Panc1 (cell line): ENCODE measurements around the gene RNF169. TPM values are rescaled to one million over a fixed set of nuclear protein-coding genes. Genes with fewer than 3 reads are reported as not detected.

ENCODE experiments used
- ATAC-seq: fragments of 200-7000 bp; cut with Tn5 transposase; 2 replicates; pipeline ENCODE4 v1.9.1; 2020; ENCODE audit warnings: mild to moderate bottlenecking, moderate library complexity
- BruUV-seq: library from RNA; stranded (reverse); fragments of 400-500 nt; replicated peaks from 2 replicates; lab custom pipeline; 2021; lab: Mats Ljungman, UMichigan
- CTCF ChIA-PET: fragments of 300-600 bp; sonication (Branson Sonifier 250); formaldehyde crosslinking; loops from one replicate; lab custom pipeline; 2022; ENCODE audit warnings: antibody characterized with exemption; lab: Charles Lee
- POLR2A ChIA-PET: fragments of 300-600 bp; sonication (Branson Sonifier 250); formaldehyde crosslinking; loops from one replicate; lab custom pipeline; 2022; ENCODE audit warnings: antibody characterized with exemption; lab: Charles Lee
- DNase-seq: peaks from one replicate; pipeline ENCODE4 v3.0.0-alpha.2; 2010; ENCODE audit warnings: low read depth, low spot score
- H3K27ac ChIP-seq: 2 replicates; pipeline ENCODE4 v1.5.1; 2011; ENCODE audit warnings: mild to moderate bottlenecking, low read length, inconsistent platforms
- H3K27me3 ChIP-seq: fragments of 200-500 bp; sonication (Bioruptor generic); 2 replicates; pipeline ENCODE4 v1.6.0; 2014; ENCODE audit warnings: low read length, inconsistent platforms; ENCODE audit not compliant: control insufficient read depth, insufficient read depth
- H3K36me3 ChIP-seq: fragments of 200-500 bp; sonication (Bioruptor generic); 2 replicates; pipeline ENCODE4 v1.5.1; 2014; ENCODE audit warnings: inconsistent platforms, mild to moderate bottlenecking, low read length, moderate library complexity; ENCODE audit not compliant: control insufficient read depth, insufficient read depth
- H3K4me1 ChIP-seq: 2 replicates; pipeline ENCODE4 v1.5.1; 2011; ENCODE audit warnings: inconsistent platforms, mild to moderate bottlenecking, low read length, moderate library complexity; ENCODE audit not compliant: control insufficient read depth, insufficient read depth
- H3K4me3 ChIP-seq, 2 experiments: 2 replicates each; pipeline ENCODE4 v1.5.1; 2011 to 2012; ENCODE audit warnings: low read depth in 2 of 2, low read length in 2 of 2, mild to moderate bottlenecking in 2 of 2, inconsistent platforms in 1 of 2, moderate library complexity in 1 of 2
- H3K9me3 ChIP-seq: fragments of 200-500 bp; sonication (Bioruptor generic); 2 replicates; pipeline ENCODE4 v1.5.1; 2014; ENCODE audit warnings: low read depth, mild to moderate bottlenecking, inconsistent platforms, low read length, moderate library complexity; ENCODE audit not compliant: control insufficient read depth, insufficient read depth
- POLR2AphosphoS5 ChIP-seq: IDR thresholded peaks from 2 replicates; pipeline ENCODE4 v1.6.1; 2012; ENCODE audit warnings: mild to moderate bottlenecking, low read depth, low read length, moderate library complexity
- in situ Hi-C: cut with HindIII; loops from 2 replicates; pipeline ENCODE4 v1.10.0; 2016; ENCODE audit warnings: low sequenced_read_pairs, low pct_unique_long_range_greater_than_20kb
- intact Hi-C: fragments of 100-400 bp; cut with micrococcal nuclease; formaldehyde crosslinking; loops from one replicate; pipeline ENCODE4 v1.10.0; 2022; ENCODE audit not compliant: unreplicated experiment
- microRNA-seq: library from miRNA; unstranded; fragments of <30 nt; microRNA quantifications from one replicate; pipeline ENCODE4 v1.1.0, GENCODE V29; 2020; ENCODE audit not compliant: unreplicated experiment
- total RNA-seq: library from RNA; stranded (reverse); gene quantifications from one replicate; pipeline ENCODE4 v1.2.1, GENCODE V29; 2021; ENCODE audit not compliant: unreplicated experiment
- TF ChIP-seq, protein P1 (sequence below), 2 experiments: IDR thresholded peaks; 2 replicates each; pipeline ENCODE4 v1.6.1; 2011 to 2012; ENCODE audit warnings: low read depth in 2 of 2, control low read depth in 1 of 2, low read length in 1 of 2, mild to moderate bottlenecking in 1 of 2, moderate library complexity in 1 of 2; ENCODE audit not compliant: insufficient read depth in 1 of 2
- TF ChIP-seq, protein P2 (sequence below): fragments of 450-650 bp; IDR thresholded peaks from 2 replicates; pipeline ENCODE4 v1.5.1; 2017; ENCODE audit warnings: mild to moderate bottlenecking

Gene RNF169
- total RNA-seq, 1 experiment from 2014 or later, result 23.6 TPM

DNA sequence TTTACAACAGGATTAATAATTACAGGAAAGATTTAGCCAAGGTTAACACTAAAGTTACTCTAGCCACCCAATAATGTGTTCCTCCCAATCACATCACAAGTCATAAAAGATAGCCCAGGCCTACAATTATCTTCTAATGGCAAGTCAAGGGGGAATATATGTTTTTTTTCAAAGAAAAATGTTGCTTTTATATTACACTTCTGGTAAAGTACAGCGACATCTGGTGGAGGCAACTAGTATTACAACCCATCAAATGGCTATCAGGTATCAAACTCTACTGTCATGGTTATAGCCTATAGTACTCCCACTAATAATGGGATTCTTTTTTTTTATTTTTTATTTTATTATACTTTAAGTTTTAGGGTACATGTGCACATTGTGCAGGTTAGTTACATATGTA, 128.5 kb downstream of the RNF169 start:
- peaks cover 6% of the 10 kb centered on the region; the same call in 1 of the 2 replicates for H3K9me3 ChIP-seq
- no peak for ATAC-seq
- TF ChIP-seq, protein P1, sequence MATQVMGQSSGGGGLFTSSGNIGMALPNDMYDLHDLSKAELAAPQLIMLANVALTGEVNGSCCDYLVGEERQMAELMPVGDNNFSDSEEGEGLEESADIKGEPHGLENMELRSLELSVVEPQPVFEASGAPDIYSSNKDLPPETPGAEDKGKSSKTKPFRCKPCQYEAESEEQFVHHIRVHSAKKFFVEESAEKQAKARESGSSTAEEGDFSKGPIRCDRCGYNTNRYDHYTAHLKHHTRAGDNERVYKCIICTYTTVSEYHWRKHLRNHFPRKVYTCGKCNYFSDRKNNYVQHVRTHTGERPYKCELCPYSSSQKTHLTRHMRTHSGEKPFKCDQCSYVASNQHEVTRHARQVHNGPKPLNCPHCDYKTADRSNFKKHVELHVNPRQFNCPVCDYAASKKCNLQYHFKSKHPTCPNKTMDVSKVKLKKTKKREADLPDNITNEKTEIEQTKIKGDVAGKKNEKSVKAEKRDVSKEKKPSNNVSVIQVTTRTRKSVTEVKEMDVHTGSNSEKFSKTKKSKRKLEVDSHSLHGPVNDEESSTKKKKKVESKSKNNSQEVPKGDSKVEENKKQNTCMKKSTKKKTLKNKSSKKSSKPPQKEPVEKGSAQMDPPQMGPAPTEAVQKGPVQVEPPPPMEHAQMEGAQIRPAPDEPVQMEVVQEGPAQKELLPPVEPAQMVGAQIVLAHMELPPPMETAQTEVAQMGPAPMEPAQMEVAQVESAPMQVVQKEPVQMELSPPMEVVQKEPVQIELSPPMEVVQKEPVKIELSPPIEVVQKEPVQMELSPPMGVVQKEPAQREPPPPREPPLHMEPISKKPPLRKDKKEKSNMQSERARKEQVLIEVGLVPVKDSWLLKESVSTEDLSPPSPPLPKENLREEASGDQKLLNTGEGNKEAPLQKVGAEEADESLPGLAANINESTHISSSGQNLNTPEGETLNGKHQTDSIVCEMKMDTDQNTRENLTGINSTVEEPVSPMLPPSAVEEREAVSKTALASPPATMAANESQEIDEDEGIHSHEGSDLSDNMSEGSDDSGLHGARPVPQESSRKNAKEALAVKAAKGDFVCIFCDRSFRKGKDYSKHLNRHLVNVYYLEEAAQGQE (IDR thresholded peaks at IDR 0.05; ENCODE audit: insufficient read depth in 1 of 2, low read depth in 2 of 2, low read length in 1 of 2), result no peak
- TF ChIP-seq POLR2AphosphoS5, result no peak
- TF ChIP-seq, protein P2, sequence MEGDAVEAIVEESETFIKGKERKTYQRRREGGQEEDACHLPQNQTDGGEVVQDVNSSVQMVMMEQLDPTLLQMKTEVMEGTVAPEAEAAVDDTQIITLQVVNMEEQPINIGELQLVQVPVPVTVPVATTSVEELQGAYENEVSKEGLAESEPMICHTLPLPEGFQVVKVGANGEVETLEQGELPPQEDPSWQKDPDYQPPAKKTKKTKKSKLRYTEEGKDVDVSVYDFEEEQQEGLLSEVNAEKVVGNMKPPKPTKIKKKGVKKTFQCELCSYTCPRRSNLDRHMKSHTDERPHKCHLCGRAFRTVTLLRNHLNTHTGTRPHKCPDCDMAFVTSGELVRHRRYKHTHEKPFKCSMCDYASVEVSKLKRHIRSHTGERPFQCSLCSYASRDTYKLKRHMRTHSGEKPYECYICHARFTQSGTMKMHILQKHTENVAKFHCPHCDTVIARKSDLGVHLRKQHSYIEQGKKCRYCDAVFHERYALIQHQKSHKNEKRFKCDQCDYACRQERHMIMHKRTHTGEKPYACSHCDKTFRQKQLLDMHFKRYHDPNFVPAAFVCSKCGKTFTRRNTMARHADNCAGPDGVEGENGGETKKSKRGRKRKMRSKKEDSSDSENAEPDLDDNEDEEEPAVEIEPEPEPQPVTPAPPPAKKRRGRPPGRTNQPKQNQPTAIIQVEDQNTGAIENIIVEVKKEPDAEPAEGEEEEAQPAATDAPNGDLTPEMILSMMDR, result peak; percentile 69; the same call in 1 of the 2 replicates
- H3K27ac ChIP-seq, result no peak overlapping the region
- no peaks in the 10 kb centered on the region for H3K27me3 ChIP-seq
- ChIA-PET CTCF (no interaction called here), POLR2A (no interaction called here)
- H3K4me1 ChIP-seq, result no peaks in the 10 kb centered on the region
- 0 out of 2 replicates have a peak, but pooled peaks cover 3% of the 10 kb centered on the region for H3K36me3 ChIP-seq
- in situ Hi-C loops (no loop called here), intact Hi-C loops (no loop called here)
- DNase-seq, result no peak
- BruUV-seq, result no TSS peak
- no peak overlapping the region for H3K4me3 ChIP-seq

Small RNA genes lying within 50 kb of the gene (microRNA-seq; reads per million reads assigned to microRNA genes)
- not detected for gene MIR4696

Other genes with a start within 250 kb of the RNF169 start
- gene POLD3, start 156.3 kb upstream of the RNF169 start, total RNA-seq, result 31.7 TPM
- 0.15 TPM for gene CHRDL2, start 17.4 kb upstream of the RNF169 start, total RNA-seq
- gene XRRA1, start 200.2 kb downstream of the RNF169 start, total RNA-seq, result 34.1 TPM
- gene SPCS2, start 200.4 kb downstream of the RNF169 start, total RNA-seq, result 242 TPM
- gene NEU3, start 240.1 kb downstream of the RNF169 start, total RNA-seq, result 29.0 TPM